IMR-90 (cell line): ENCODE data around the gene PEX5L. TPM values are rescaled to one million over a fixed set of nuclear protein-coding genes. Genes with fewer than 3 reads are reported as not detected.

ENCODE experiments used
- ATAC-seq: fragments of 200-7000 bp; cut with Tn5 transposase; 2 replicates; pipeline ENCODE4 v1.9.1; 2020; ENCODE audit warnings: low read depth, mild to moderate bottlenecking, moderate library complexity
- BruUV-seq: library from RNA; stranded (reverse); fragments of 400-500 nt; replicated peaks from 2 replicates; lab custom pipeline; 2021; lab: Mats Ljungman, UMichigan
- CTCF ChIA-PET: fragments of 300-600 bp; formaldehyde crosslinking; extraction: SDS; loops from one replicate; lab custom pipeline; 2021; ENCODE audit warnings: antibody characterized with exemption; lab: Yijun Ruan, JAX
- POLR2A ChIA-PET: fragments of 300-600 bp; sonication (Branson Sonifier 250); formaldehyde crosslinking; loops from one replicate; lab custom pipeline; 2022; ENCODE audit warnings: antibody characterized with exemption; ENCODE audit not compliant: unreplicated experiment; lab: Charles Lee
- DNase-seq: peaks from one replicate; pipeline ENCODE4 v3.0.0; 2013
- H2AFZ ChIP-seq: replicated peaks from 2 replicates; pipeline ENCODE3; 2013; ENCODE audit warnings: low read length, mild to moderate bottlenecking; ENCODE audit not compliant: poor library complexity
- H2AK5ac ChIP-seq: 2 replicates; pipeline ENCODE4 v1.6.1; 2013; ENCODE audit warnings: low read depth, low read length, inconsistent platforms
- H2AK9ac ChIP-seq: replicated peaks from 2 replicates; pipeline ENCODE3; 2013; ENCODE audit warnings: mild to moderate bottlenecking, low read depth, low read length, moderate library complexity; ENCODE audit not compliant: poor library complexity
- H2BK120ac ChIP-seq: 2 replicates; pipeline ENCODE4 v1.6.1; 2013; ENCODE audit warnings: low read depth, low read length, inconsistent platforms
- H2BK15ac ChIP-seq: 3 replicates; pipeline ENCODE4 v1.6.1; 2013; ENCODE audit warnings: low read depth, low read length, inconsistent platforms
- H2BK20ac ChIP-seq: 2 replicates; pipeline ENCODE4 v1.6.1; 2013; ENCODE audit warnings: low read depth, mild to moderate bottlenecking, inconsistent platforms, low read length, moderate library complexity
- H2BK5ac ChIP-seq: 2 replicates; pipeline ENCODE4 v1.6.1; 2013; ENCODE audit warnings: mild to moderate bottlenecking, low read depth, low read length, inconsistent platforms; ENCODE audit not compliant: poor library complexity, severe bottlenecking
- H3K14ac ChIP-seq: replicated peaks from 2 replicates; pipeline ENCODE4 v1.6.1; 2013; ENCODE audit warnings: low read depth, low read length, inconsistent platforms
- H3K18ac ChIP-seq: 2 replicates; pipeline ENCODE4 v1.6.1; 2013; ENCODE audit warnings: low read depth, low read length, control low read depth
- H3K23ac ChIP-seq: 2 replicates; pipeline ENCODE4 v1.6.1; 2013; ENCODE audit warnings: low read depth, low read length, inconsistent platforms
- H3K27ac ChIP-seq: 2 replicates; pipeline ENCODE4 v1.5.1; 2013; ENCODE audit warnings: mild to moderate bottlenecking, control low read depth, low read length; ENCODE audit not compliant: insufficient read depth
- H3K27me3 ChIP-seq: 2 replicates; pipeline ENCODE4 v1.6.1; 2013; ENCODE audit warnings: low read length; ENCODE audit not compliant: control insufficient read depth, insufficient read depth
- H3K36me3 ChIP-seq: 2 replicates; pipeline ENCODE4 v1.6.1; 2013; ENCODE audit warnings: low read length, mixed read lengths; ENCODE audit not compliant: control insufficient read depth, insufficient read depth
- H3K4ac ChIP-seq: 2 replicates; pipeline ENCODE4 v1.6.1; 2013; ENCODE audit warnings: low read depth, low read length, inconsistent platforms
- H3K4me1 ChIP-seq: 2 replicates; pipeline ENCODE4 v1.6.1; 2013; ENCODE audit warnings: low read length, mixed read lengths; ENCODE audit not compliant: control insufficient read depth, insufficient read depth
- H3K4me2 ChIP-seq: 2 replicates; pipeline ENCODE4 v1.6.1; 2013; ENCODE audit warnings: low read depth, mild to moderate bottlenecking, control low read depth, low read length, moderate library complexity
- H3K4me3 ChIP-seq: 2 replicates; pipeline ENCODE4 v1.5.1; 2013; ENCODE audit warnings: low read depth, mild to moderate bottlenecking, control low read depth, low read length, moderate library complexity; ENCODE audit not compliant: insufficient read depth
- H3K56ac ChIP-seq: 2 replicates; pipeline ENCODE4 v1.6.1; 2013; ENCODE audit warnings: low read length, inconsistent platforms; ENCODE audit not compliant: insufficient read depth; ENCODE audit errors: extremely low read depth
- H3K79me1 ChIP-seq, 2 experiments: 2 replicates each; pipeline ENCODE4 v1.6.1; 2013; ENCODE audit warnings: low read length in 2 of 2, inconsistent platforms in 1 of 2, low read depth in 1 of 2
- H3K9ac ChIP-seq: 2 replicates; pipeline ENCODE4 v1.6.1; 2013; ENCODE audit warnings: low read depth, low read length, control low read depth
- H3K9me1 ChIP-seq: 2 replicates; pipeline ENCODE4 v1.6.1; 2013; ENCODE audit warnings: low read length, inconsistent platforms; ENCODE audit not compliant: insufficient read depth
- H3K9me3 ChIP-seq: 2 replicates; pipeline ENCODE4 v1.6.1; 2013; ENCODE audit warnings: low read length; ENCODE audit not compliant: control insufficient read depth, insufficient read depth
- H4K20me1 ChIP-seq: 2 replicates; pipeline ENCODE4 v1.6.1; 2013; ENCODE audit warnings: low read length, inconsistent platforms; ENCODE audit not compliant: insufficient read depth
- H4K5ac ChIP-seq: 2 replicates; pipeline ENCODE4 v1.6.1; 2013; ENCODE audit warnings: mild to moderate bottlenecking, low read depth, low read length, control low read depth
- H4K8ac ChIP-seq, 2 experiments: 2 replicates each; pipeline ENCODE4 v1.6.1; 2013; ENCODE audit warnings: low read depth in 2 of 2, low read length in 2 of 2, control low read depth in 1 of 2, inconsistent platforms in 1 of 2
- H4K91ac ChIP-seq: 2 replicates; pipeline ENCODE4 v1.6.1; 2013; ENCODE audit warnings: low read depth, low read length, inconsistent platforms; ENCODE audit not compliant: insufficient read depth
- BHLHE40 ChIP-seq: fragments of 150-350 bp; IDR thresholded peaks from 2 replicates; pipeline ENCODE4 v1.6.1; 2016; ENCODE audit warnings: mild to moderate bottlenecking, low read depth, low read length
- CEBPB ChIP-seq: IDR thresholded peaks from 2 replicates; pipeline ENCODE4 v1.6.1; 2012; ENCODE audit warnings: low read depth, low read length, improper control_type of control experiment
- CTCF ChIP-seq: conservative IDR thresholded peaks from 2 replicates; pipeline ENCODE4 v1.5.1; 2012; ENCODE audit warnings: mild to moderate bottlenecking, low read depth, low read length, improper control_type of control experiment
- ELK1 ChIP-seq: fragments of 150-350 bp; IDR thresholded peaks from 2 replicates; pipeline ENCODE4 v1.6.1; 2016; ENCODE audit warnings: low read depth, mild to moderate bottlenecking, low read length, moderate library complexity, borderline replicate concordance
- FOS ChIP-seq: fragments of 150-350 bp; IDR thresholded peaks from 2 replicates; pipeline ENCODE4 v1.6.1; 2016; ENCODE audit warnings: low read depth, low read length
- MAFK ChIP-seq: IDR thresholded peaks from 2 replicates; pipeline ENCODE4 v1.6.1; 2012; ENCODE audit warnings: low read depth, low read length, improper control_type of control experiment
- MAZ ChIP-seq: IDR thresholded peaks from 2 replicates; pipeline ENCODE4 v1.6.1; 2012; ENCODE audit warnings: low read depth, mild to moderate bottlenecking, low read length, improper control_type of control experiment, moderate library complexity, borderline replicate concordance
- MXI1 ChIP-seq: IDR thresholded peaks from 2 replicates; pipeline ENCODE4 v1.6.1; 2012; ENCODE audit warnings: low read depth, mild to moderate bottlenecking, low read length, moderate library complexity, borderline replicate concordance
- NFE2L2 ChIP-seq: fragments of 150-350 bp; IDR thresholded peaks from 2 replicates; pipeline ENCODE4 v1.6.1; 2016; ENCODE audit warnings: low read depth, mild to moderate bottlenecking, low read length
- POLR2A ChIP-seq: IDR thresholded peaks from 2 replicates; pipeline ENCODE4 v1.6.1; 2012; ENCODE audit warnings: mild to moderate bottlenecking, low read depth, low read length
- RCOR1 ChIP-seq: IDR thresholded peaks from 2 replicates; pipeline ENCODE4 v1.6.1; 2012; ENCODE audit warnings: mild to moderate bottlenecking, low read length, improper control_type of control experiment; ENCODE audit not compliant: insufficient replicate concordance
- RFX5 ChIP-seq: IDR thresholded peaks from 2 replicates; pipeline ENCODE4 v1.8.0; 2012; ENCODE audit warnings: low read depth, mild to moderate bottlenecking, low read length, moderate library complexity
- SMC3 ChIP-seq: fragments of 150-350 bp; IDR thresholded peaks from 2 replicates; pipeline ENCODE4 v1.6.1; 2016; ENCODE audit warnings: low read depth, mild to moderate bottlenecking, antibody characterized with exemption, low read length, moderate library complexity
- USF2 ChIP-seq: fragments of 150-350 bp; IDR thresholded peaks from 2 replicates; pipeline ENCODE4 v1.6.1; 2017; ENCODE audit warnings: mild to moderate bottlenecking, antibody characterized with exemption, low read length, low read depth
- WGBS, 2 experiments: methylation state at CpG; one replicate each; pipeline versions ENCODE4 v1.1.5 to v1.1.7; 2013; ENCODE audit warnings: missing lambda C conversion rate in 2 of 2; ENCODE audit not compliant: insufficient read length in 1 of 2; ENCODE audit errors: extremely low coverage in 2 of 2; 5-methylcytosine and 5-hydroxymethylcytosine counted together
- dilution Hi-C: fragments of 300-500 bp; cut with HindIII; formaldehyde crosslinking; loops from one replicate; pipeline ENCODE4 v1.14.3; 2018; ENCODE audit warnings: low sequenced_read_pairs; ENCODE audit not compliant: unreplicated experiment
- in situ Hi-C: fragments of 300-500 bp; cut with MboI; formaldehyde crosslinking; loops from 3 replicates; pipeline ENCODE4 v1.14.3; 2019; ENCODE audit warnings: low sequenced_read_pairs, inconsistent platforms, mixed read lengths
- intact Hi-C: fragments of 100-400 bp; cut with micrococcal nuclease; formaldehyde crosslinking; loops from 2 replicates; pipeline ENCODE4 v1.10.0; 2022
- polyA plus RNA-seq, 3 experiments: library from polyadenylated mRNA; depleted of rRNA; stranded (reverse); fragments of >200 nt; gene quantifications; 2 replicates each; pipeline ENCODE4 v1.2.3, GENCODE V29; 2012; ENCODE audit warnings: low replicate concordance in 1 of 3
- total RNA-seq: library from RNA; depleted of rRNA; stranded (reverse); fragments of >200 nt; gene quantifications from 2 replicates; pipeline ENCODE4 v1.2.3, GENCODE V29; 2012

PEX5L gene
- total and polyA plus RNA-seq, 2 of the 4 experiments (the other 2 are of a cell fraction) = not detected

DNA sequence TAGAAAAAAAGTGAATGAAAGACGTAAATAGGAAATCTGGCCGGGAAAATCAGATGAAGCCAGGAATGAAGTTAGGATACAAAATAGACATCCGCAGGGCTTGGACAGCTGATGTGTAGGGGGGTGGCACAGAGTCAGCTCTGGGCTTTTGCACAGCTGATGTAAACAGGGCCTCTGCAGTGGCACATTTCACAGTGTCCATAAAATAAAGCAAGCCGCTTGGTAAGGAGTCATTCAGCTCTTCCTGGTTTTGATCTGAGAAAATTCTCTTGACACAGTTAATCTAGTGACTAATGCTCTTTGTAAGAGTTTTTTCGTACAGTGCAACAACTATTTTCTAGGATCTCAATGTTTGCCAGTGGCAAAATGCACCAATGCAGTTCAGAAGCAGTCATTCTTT, 230.6 kb downstream of the PEX5L start:
- Histone ChIP-seq H3K36me3 (no peaks in the 10 kb centered on the region), H3K4me3 (no peak overlapping the region), H3K79me1 (no peaks in the 10 kb centered on the region), H3K9me1 (no peaks in the 10 kb centered on the region), H3K18ac (no peak overlapping the region; the same call in 1 of the 2 replicates), H4K91ac (no peak overlapping the region), H4K5ac (peak overlapping the region; percentile 73; the same call in 1 of the 2 replicates), H2BK120ac (no peak overlapping the region), H3K4ac (no peak overlapping the region), H2AK9ac (no peak overlapping the region), H2BK5ac (no peak overlapping the region), H4K20me1 (no peaks in the 10 kb centered on the region), H2BK20ac (no peak overlapping the region), H2AFZ (peak overlapping the region; percentile 77), H3K23ac (no peak overlapping the region), H3K9me3 (no peaks in the 10 kb centered on the region), H3K4me1 (peaks cover 6% of the 10 kb centered on the region), H3K27me3 (no peaks in the 10 kb centered on the region), H3K14ac (no peak overlapping the region), H2AK5ac (no peak overlapping the region), H3K27ac (no peak overlapping the region), H3K56ac (no peak overlapping the region), H3K9ac (no peak overlapping the region), H4K8ac (no peak overlapping the region), H2BK15ac (no peak overlapping the region), H3K4me2 (no peak overlapping the region)
- BruUV-seq = no TSS peak
- 80% methylated on average over 1 of the region's 5 CpGs; no CpG with 5 or more reads in 1 of the 2 experiments for WGBS, 2 experiments
- POLR2A ChIA-PET = no interaction called here
- TF ChIP-seq MAFK (no peak), BHLHE40 (no peak), POLR2A (no peak), FOS (no peak), USF2 (no peak), CEBPB (no peak), RCOR1 (no peak), RFX5 (no peak), NFE2L2 (no peak), CTCF (no peak), MXI1 (no peak), MAZ (no peak), ELK1 (no peak), SMC3 (no peak)
- CTCF ChIA-PET = interaction anchor here (0.5 kb wide), 1 partner anchor 30 kb away, joined by 4 read pairs; no protein-coding TSS in a partner anchor
- dilution Hi-C loops = no loop called here
- intact Hi-C loops = no loop called here
- peak; percentile 55 for ATAC-seq
- DNase-seq = peak; percentile 63
- in situ Hi-C loops = loop anchor here (25.0 kb wide), 1 partner anchor 806 kb away; the partner anchor contains the start of gene TTC14
